ENCODE results near the gene RYR3. TPM values are rescaled to one million over a fixed set of nuclear protein-coding genes. Genes with fewer than 3 reads are reported as not detected.

RYR3 gene
- total RNA-seq, 4 donors from 2014 or later = 0.18 to 3.3 (median 2.3) TPM

DNA sequence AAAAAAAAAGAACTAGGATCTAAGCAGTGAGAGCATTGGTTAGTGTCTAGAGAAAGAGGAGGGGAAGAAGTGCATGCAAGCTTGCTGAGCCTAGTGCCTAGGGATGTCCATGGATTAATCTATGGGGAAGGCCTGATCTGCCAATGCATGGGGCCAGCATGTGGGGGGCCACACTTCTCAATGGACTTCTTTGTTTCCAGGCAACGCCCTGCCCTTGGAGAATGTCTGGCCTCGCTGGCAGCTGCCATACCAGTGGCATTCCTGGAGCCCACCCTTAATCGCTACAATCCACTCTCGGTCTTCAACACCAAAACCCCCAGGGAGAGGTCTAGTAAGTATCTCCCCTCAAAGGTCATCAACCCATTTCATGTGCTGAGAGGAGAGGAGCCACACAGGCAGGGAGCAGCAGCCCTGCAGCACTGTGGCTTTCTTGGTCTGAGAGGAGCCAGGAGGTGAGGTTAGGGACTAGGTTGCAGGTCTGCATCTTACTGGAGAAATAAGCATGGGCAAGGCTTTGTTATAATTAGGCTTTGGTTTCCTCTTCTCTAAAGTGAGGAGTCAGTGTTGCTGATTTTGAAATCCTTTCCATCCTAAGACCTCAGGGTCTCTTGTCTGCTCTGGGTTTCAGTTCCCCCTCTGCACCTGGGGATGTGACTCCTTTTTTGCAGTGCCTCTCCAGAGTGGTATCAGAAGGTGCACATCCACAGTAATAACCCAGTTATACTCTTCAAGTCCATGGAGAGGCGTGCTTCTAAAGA, 469.4 kb downstream of the RYR3 start:
- no peak for TF ChIP-seq POLR2A (IDR thresholded peaks at IDR 0.05)
- TF ChIP-seq CTCF (IDR thresholded peaks at IDR 0.05) = no peak
- no peaks in the 10 kb centered on the region for H3K4me1 ChIP-seq
- no peaks in the 10 kb centered on the region for H3K36me3 ChIP-seq
- H3K27me3 ChIP-seq = no peaks in the 10 kb centered on the region
- no peak overlapping the region for H3K4me3 ChIP-seq
- H3K27ac ChIP-seq = no peak overlapping the region
- DNase-seq = no peak
- H3K9me3 ChIP-seq = no peaks in the 10 kb centered on the region

GRCh38 chr15:33782966-33783365, 472.2 kb downstream of the RYR3 start:
- TF ChIP-seq POLR2A (IDR thresholded peaks at IDR 0.05) = no peak
- no peak for TF ChIP-seq CTCF (IDR thresholded peaks at IDR 0.05)
- Histone ChIP-seq H3K36me3 (no peaks in the 10 kb centered on the region), H3K4me1 (no peaks in the 10 kb centered on the region), H3K9me3 (no peaks in the 10 kb centered on the region), H3K27me3 (no peaks in the 10 kb centered on the region), H3K4me3 (no peak overlapping the region), H3K27ac (no peak overlapping the region)
- DNase-seq = no peak

DNA sequence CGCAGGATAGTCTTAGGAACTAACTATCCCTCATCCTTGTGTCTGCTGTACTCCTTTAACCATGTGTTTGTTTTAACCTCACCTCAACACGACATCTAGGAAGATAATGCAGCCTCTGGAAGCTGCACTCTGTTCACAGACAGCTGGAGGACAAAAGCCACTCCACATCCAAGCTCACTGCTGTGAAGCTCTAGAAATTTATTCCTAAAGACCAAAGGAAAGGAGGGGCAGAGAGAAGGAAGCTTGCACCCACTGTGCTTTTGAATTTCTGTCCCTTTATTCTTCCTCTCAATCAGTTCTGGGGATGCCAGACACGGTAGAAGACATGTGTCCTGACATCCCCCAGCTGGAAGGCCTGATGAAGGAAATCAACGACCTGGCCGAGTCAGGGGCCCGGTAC, 474.6 kb downstream of the RYR3 start:
- Histone ChIP-seq H3K4me3 (no peak overlapping the region), H3K4me1 (no peaks in the 10 kb centered on the region), H3K27ac (no peak overlapping the region), H3K36me3 (no peaks in the 10 kb centered on the region), H3K9me3 (no peaks in the 10 kb centered on the region), H3K27me3 (no peaks in the 10 kb centered on the region)
- no peak for TF ChIP-seq CTCF (IDR thresholded peaks at IDR 0.05)
- no peak for TF ChIP-seq POLR2A (IDR thresholded peaks at IDR 0.05)
- no peak for DNase-seq

DNA sequence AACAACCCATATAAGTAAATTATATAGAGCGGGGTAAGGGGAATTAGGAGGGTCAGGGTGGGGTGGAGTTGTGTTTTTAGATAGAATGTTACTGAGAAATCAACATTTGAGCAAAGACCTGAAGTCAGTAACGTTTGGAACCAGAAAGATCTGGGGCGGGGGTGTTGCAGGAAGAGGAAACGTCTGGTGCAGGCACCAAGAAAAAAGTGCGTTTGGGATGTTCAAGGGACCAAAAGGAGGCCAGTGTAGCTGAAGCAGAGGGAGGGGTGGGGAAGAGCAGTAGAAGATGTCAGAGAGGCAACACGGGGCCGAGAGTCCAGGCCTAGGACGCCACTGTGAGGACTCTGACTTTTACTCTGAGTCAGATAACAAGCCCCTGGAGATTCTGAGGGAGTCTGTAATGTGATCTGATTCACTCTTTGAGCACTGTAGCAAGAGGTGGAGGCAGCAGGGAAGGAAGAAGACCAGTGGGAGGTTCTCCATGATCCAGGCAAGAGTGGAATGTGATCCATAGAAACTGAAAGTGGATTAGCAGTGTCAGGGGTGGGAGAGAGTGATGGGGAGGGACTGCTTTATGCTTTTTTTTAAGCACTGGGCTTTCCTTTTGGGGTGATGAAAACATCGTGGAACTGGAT, 478.3 kb downstream of the RYR3 start:
- no peaks in the 10 kb centered on the region for H3K4me1 ChIP-seq
- no peaks in the 10 kb centered on the region for H3K27me3 ChIP-seq
- no peak for DNase-seq
- H3K9me3 ChIP-seq = no peaks in the 10 kb centered on the region
- no peak overlapping the region for H3K27ac ChIP-seq
- no peaks in the 10 kb centered on the region for H3K36me3 ChIP-seq
- no peak overlapping the region for H3K4me3 ChIP-seq
- TF ChIP-seq POLR2A (IDR thresholded peaks at IDR 0.05) = no peak
- TF ChIP-seq CTCF (IDR thresholded peaks at IDR 0.05) = no peak

- Histone ChIP-seq H3K36me3 (no peaks in the 10 kb centered on the region), H3K4me1 (no peaks in the 10 kb centered on the region), H3K27me3 (no peaks in the 10 kb centered on the region), H3K27ac (no peak overlapping the region), H3K9me3 (no peaks in the 10 kb centered on the region), H3K4me3 (no peak overlapping the region)
- no peak for DNase-seq
- TF ChIP-seq CTCF (IDR thresholded peaks at IDR 0.05) (no peak), POLR2A (IDR thresholded peaks at IDR 0.05) (no peak)
These were observed 483.7 kb downstream of the RYR3 start for GRCh38 chr15:33794453-33794852.
